ENCODE data around the gene STXBP5.

The STXBP5 gene

GRCh38 chr6:147209762-147210449 lies 5.7 kb downstream of the STXBP5 start:
- Histone ChIP-seq H3K9me3 (ENCODE audit: control insufficient read depth, insufficient read depth, low read length) (no peaks in the 10 kb centered on the region), H3K36me3 (ENCODE audit: control insufficient read depth, low read length) (peaks cover 9% of the 10 kb centered on the region; the same call in 1 of the 2 replicates), H4K20me1 (ENCODE audit: control insufficient read depth, insufficient read depth, low read depth, low read length) (0 out of 2 replicates have a peak, but pooled peaks cover 2% of the 10 kb centered on the region), H3K79me2 (ENCODE audit: control insufficient read depth, low read length) (peaks cover 53% of the 10 kb centered on the region), H3K9me2 (replicated peaks; ENCODE audit: control insufficient read depth, low read length) (no peaks in the 10 kb centered on the region), H3K4me1 (ENCODE audit: control insufficient read depth, low read length) (peaks cover 6% of the 10 kb centered on the region), H3K4me3 (ENCODE audit: low read length) (no peak overlapping the region), H3F3A (ENCODE audit: control insufficient read depth, insufficient read depth) (0 out of 2 replicates have a peak, but pooled peaks cover 2% of the 10 kb centered on the region), H3K27ac (ENCODE audit: low read depth, low read length) (no peak overlapping the region), H3K27me3 (ENCODE audit: control insufficient read depth, low read length) (no peaks in the 10 kb centered on the region), H3K4me2 (ENCODE audit: low read length) (no peak overlapping the region)
- TF ChIP-seq CTCF (IDR thresholded peaks at IDR 0.05; ENCODE audit: low read depth, low read length, poor library complexity, severe bottlenecking), result no peak
- no peak for TF ChIP-seq EZH2phosphoT487 (IDR thresholded peaks at IDR 0.05; ENCODE audit: borderline replicate concordance, low read length)

- H3K4me3 ChIP-seq (ENCODE audit: low read length), result no peak overlapping the region
- H3K36me3 ChIP-seq (ENCODE audit: control insufficient read depth, low read length), result peaks cover 9% of the 10 kb centered on the region; the same call in 1 of the 2 replicates
- H3K27me3 ChIP-seq (ENCODE audit: control insufficient read depth, low read length), result no peaks in the 10 kb centered on the region
- H3F3A ChIP-seq (ENCODE audit: control insufficient read depth, insufficient read depth), result 0 out of 2 replicates have a peak, but pooled peaks cover 2% of the 10 kb centered on the region
- peaks cover 39% of the 10 kb centered on the region for H3K79me2 ChIP-seq (ENCODE audit: control insufficient read depth, low read length)
- no peak overlapping the region for H3K4me2 ChIP-seq (ENCODE audit: low read length)
- TF ChIP-seq CTCF (IDR thresholded peaks at IDR 0.05; ENCODE audit: low read depth, low read length, poor library complexity, severe bottlenecking), result no peak
- TF ChIP-seq EZH2phosphoT487 (IDR thresholded peaks at IDR 0.05; ENCODE audit: borderline replicate concordance, low read length), result no peak
- no peaks in the 10 kb centered on the region for H3K9me2 ChIP-seq (replicated peaks; ENCODE audit: control insufficient read depth, low read length)
- 0 out of 2 replicates have a peak, but pooled peaks cover 2% of the 10 kb centered on the region for H4K20me1 ChIP-seq (ENCODE audit: control insufficient read depth, insufficient read depth, low read depth, low read length)
- H3K4me1 ChIP-seq (ENCODE audit: control insufficient read depth, low read length), result no peaks in the 10 kb centered on the region
- no peaks in the 10 kb centered on the region for H3K9me3 ChIP-seq (ENCODE audit: control insufficient read depth, insufficient read depth, low read length)
- no peak overlapping the region for H3K27ac ChIP-seq (ENCODE audit: low read depth, low read length)
Measured at GRCh38 chr6:147211349-147211748, 7.1 kb downstream of the STXBP5 start.

GRCh38 chr6:147211831-147212230 lies 7.6 kb downstream of the STXBP5 start:
- Histone ChIP-seq H3K4me1 (ENCODE audit: control insufficient read depth, low read length) (no peaks in the 10 kb centered on the region), H3F3A (ENCODE audit: control insufficient read depth, insufficient read depth) (no peaks in the 10 kb centered on the region), H4K20me1 (ENCODE audit: control insufficient read depth, insufficient read depth, low read depth, low read length) (0 out of 2 replicates have a peak, but pooled peaks cover 2% of the 10 kb centered on the region), H3K9me2 (replicated peaks; ENCODE audit: control insufficient read depth, low read length) (no peaks in the 10 kb centered on the region), H3K9me3 (ENCODE audit: control insufficient read depth, insufficient read depth, low read length) (no peaks in the 10 kb centered on the region), H3K79me2 (ENCODE audit: control insufficient read depth, low read length) (peaks cover 34% of the 10 kb centered on the region), H3K36me3 (ENCODE audit: control insufficient read depth, low read length) (peaks cover 9% of the 10 kb centered on the region; the same call in 1 of the 2 replicates), H3K27me3 (ENCODE audit: control insufficient read depth, low read length) (no peaks in the 10 kb centered on the region), H3K27ac (ENCODE audit: low read depth, low read length) (no peak overlapping the region), H3K4me3 (ENCODE audit: low read length) (no peak overlapping the region), H3K4me2 (ENCODE audit: low read length) (no peak overlapping the region)
- TF ChIP-seq EZH2phosphoT487 (IDR thresholded peaks at IDR 0.05; ENCODE audit: borderline replicate concordance, low read length), result no peak
- no peak for TF ChIP-seq CTCF (IDR thresholded peaks at IDR 0.05; ENCODE audit: low read depth, low read length, poor library complexity, severe bottlenecking)

All from DOHH2 (cell line).